ENCODE data around the gene CFAP74. TPM values are rescaled to one million over a fixed set of nuclear protein-coding genes. Genes with fewer than 3 reads are reported as not detected.

The CFAP74 gene
- total RNA-seq, 1 experiment from 2014 or later: not detected

DNA sequence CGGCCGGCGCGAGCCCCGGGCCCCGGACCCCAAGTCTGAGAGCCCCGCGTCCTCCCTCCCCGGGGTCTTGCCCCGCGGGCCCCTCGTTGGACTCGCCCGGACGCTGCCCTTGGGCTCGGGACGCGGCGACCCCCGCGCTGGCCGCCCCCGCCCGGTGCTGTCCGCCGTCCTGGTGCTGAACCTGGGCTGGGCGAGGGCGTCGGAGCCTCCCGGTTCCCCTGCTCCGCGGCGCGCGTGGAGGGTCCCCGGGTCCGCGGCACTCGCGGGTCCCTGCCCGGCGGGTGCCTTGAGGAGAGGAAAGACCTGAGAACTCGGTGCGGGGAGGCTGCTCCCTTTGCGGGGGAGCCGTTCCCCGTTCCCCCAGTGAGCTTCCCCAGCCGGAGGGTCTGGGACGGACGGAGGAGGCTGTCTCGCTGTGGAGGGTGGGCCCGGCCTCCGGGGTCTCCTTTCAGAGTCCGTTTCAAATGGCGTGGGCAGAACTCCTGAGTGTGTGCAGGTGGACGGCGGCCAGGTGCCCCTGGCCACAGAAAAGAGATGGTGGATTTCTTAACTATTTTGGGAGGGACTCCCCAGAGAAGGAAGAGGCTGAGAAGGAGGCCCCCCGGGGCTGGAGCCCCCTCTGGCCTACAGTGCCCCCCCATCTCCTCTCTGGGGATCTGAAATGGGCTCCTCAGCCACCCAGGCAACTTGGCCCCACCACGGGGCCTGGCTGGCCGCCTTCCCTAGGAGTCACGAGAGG, 16.2 kb upstream of the CFAP74 start:
- Histone ChIP-seq H3K4me3 (ENCODE audit: low read depth, low read length, poor library complexity, severe bottlenecking) (peak overlapping the region; percentile 23), H3K4me1 (ENCODE audit: insufficient read depth, low read length, poor library complexity, severe bottlenecking) (no peaks in the 10 kb centered on the region), H3K27me3 (replicated peaks; ENCODE audit: insufficient read depth, low read depth, low read length, poor library complexity) (peaks cover 66% of the 10 kb centered on the region), H3K9me3 (ENCODE audit: low read depth, low read length, poor library complexity, severe bottlenecking) (no peaks in the 10 kb centered on the region), H3K27ac (ENCODE audit: low read depth, low read length, poor library complexity, severe bottlenecking) (no peak overlapping the region), H3K36me3 (ENCODE audit: insufficient read depth, low read length, poor library complexity, severe bottlenecking) (no peaks in the 10 kb centered on the region)
- TF ChIP-seq, protein P1, sequence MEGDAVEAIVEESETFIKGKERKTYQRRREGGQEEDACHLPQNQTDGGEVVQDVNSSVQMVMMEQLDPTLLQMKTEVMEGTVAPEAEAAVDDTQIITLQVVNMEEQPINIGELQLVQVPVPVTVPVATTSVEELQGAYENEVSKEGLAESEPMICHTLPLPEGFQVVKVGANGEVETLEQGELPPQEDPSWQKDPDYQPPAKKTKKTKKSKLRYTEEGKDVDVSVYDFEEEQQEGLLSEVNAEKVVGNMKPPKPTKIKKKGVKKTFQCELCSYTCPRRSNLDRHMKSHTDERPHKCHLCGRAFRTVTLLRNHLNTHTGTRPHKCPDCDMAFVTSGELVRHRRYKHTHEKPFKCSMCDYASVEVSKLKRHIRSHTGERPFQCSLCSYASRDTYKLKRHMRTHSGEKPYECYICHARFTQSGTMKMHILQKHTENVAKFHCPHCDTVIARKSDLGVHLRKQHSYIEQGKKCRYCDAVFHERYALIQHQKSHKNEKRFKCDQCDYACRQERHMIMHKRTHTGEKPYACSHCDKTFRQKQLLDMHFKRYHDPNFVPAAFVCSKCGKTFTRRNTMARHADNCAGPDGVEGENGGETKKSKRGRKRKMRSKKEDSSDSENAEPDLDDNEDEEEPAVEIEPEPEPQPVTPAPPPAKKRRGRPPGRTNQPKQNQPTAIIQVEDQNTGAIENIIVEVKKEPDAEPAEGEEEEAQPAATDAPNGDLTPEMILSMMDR (conservative IDR thresholded peaks at IDR 0.05; ENCODE audit: low read depth, low read length): no peak
- peak; percentile 64 for TF ChIP-seq EZH2 (IDR thresholded peaks at IDR 0.05; ENCODE audit: borderline replicate concordance, low read depth, low read length, poor library complexity, severe bottlenecking)
- intact Hi-C loops (cut with micrococcal nuclease; ENCODE audit: unreplicated experiment): no loop called here
- no peak for DNase-seq (ENCODE audit: low spot score)
- ChIA-PET POLR2A (ENCODE audit: low non-redundant PET) (no interaction called here), CTCF (no interaction called here)
- no TSS peak for BruUV-seq (replicated peaks)

DNA sequence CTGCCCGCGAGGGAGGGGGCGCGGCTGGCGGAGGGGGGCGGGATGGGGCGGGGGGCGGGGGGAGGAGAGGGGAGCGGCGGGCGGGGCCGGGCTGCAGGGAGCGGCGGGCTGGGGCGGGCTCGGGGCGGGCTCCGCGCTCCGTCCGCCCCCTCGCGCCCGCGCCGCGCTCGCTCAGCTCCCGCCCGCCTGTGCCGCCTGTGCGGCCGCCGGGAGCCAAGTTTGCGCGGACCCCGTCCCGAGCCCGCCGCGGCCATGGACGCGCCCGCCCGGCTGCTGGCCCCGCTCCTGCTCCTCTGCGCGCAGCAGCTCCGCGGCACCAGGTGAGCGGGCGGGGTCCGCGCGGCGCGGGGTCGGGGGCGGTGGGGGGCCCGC, 15.6 kb upstream of the CFAP74 start, which contains the start of gene GABRD:
Gene GABRD, plus strand, starts transcription at position 174 of the 372 bp plus-strand sequence. Its CDS starts 79 bp downstream, at position 253.
- H3K4me3 ChIP-seq (ENCODE audit: low read depth, low read length, poor library complexity, severe bottlenecking): peak within 1 kb of the TSS; percentile 23
- intact Hi-C loops (cut with micrococcal nuclease; ENCODE audit: unreplicated experiment): no loop called here
- no TSS peak for BruUV-seq (replicated peaks)
- ChIA-PET POLR2A (ENCODE audit: low non-redundant PET) (no interaction called here), CTCF (interaction anchor here (0.7 kb wide), 1 partner anchor 25 kb away, joined by 5 read pairs; no protein-coding TSS in a partner anchor)
- H3K27me3 ChIP-seq (replicated peaks; ENCODE audit: insufficient read depth, low read depth, low read length, poor library complexity): peaks cover 71% of the 10 kb centered on the region
- H3K36me3 ChIP-seq (ENCODE audit: insufficient read depth, low read length, poor library complexity, severe bottlenecking): no peaks in the 10 kb centered on the region
- peak; percentile 56 for DNase-seq (ENCODE audit: low spot score)
- no peaks in the 10 kb centered on the region for H3K4me1 ChIP-seq (ENCODE audit: insufficient read depth, low read length, poor library complexity, severe bottlenecking)
- no peaks in the 10 kb centered on the region for H3K9me3 ChIP-seq (ENCODE audit: low read depth, low read length, poor library complexity, severe bottlenecking)
- TF ChIP-seq EZH2 (IDR thresholded peaks at IDR 0.05; ENCODE audit: borderline replicate concordance, low read depth, low read length, poor library complexity, severe bottlenecking): no peak
- TF ChIP-seq, protein P1 (conservative IDR thresholded peaks at IDR 0.05; ENCODE audit: low read depth, low read length): no peak
- H3K27ac ChIP-seq (ENCODE audit: low read depth, low read length, poor library complexity, severe bottlenecking): no peak within 1 kb of the TSS

DNA sequence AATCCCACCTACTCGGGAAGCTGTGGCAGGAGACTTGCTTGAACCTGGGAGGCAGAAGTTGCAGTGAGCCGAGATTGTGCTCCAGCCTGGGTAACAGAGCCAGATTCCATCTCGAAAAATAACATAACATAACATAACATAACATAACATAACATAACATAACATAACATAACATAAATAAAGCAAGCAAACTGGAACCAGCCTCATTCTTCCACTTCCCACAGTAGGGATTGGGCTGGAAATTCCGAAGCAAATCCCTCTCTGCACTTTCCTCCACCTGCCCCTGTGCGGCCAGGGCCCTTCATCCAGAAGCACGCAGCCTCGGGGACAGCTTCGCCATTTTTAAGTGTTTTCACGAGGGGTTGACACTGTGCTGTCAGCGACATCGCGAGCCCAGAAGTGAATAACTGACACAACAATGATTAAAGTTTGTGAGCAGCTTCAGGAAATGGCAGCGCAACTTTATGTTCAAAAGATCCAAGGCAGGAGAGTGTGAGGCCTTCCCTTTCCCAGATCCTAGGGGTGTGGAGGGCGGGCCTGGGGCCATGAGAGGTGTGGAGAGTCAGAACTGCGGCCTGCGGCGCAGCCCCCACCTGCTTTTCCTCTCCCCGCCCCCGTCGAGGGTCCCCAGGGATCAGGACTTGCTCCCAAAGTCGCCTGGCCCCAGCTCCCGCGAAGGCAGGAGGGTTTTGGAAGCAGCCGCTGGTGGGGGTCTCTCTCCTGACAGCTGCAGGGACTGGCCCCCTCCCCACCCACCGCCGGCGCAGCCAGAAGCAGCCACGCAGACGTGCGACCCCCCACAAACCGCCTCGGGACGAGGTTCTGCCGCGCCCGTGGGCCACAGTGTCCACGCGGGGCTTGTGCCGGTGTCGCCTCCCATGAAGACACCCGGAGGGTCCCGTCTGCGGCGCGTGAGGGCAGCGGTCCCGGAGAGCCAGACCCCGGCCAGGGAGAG, 14.9 kb upstream of the CFAP74 start:
- TF ChIP-seq EZH2 (IDR thresholded peaks at IDR 0.05; ENCODE audit: borderline replicate concordance, low read depth, low read length, poor library complexity, severe bottlenecking): no peak
- TF ChIP-seq, protein P1 (conservative IDR thresholded peaks at IDR 0.05; ENCODE audit: low read depth, low read length): no peak
- no peak overlapping the region for H3K4me3 ChIP-seq (ENCODE audit: low read depth, low read length, poor library complexity, severe bottlenecking)
- H3K27ac ChIP-seq (ENCODE audit: low read depth, low read length, poor library complexity, severe bottlenecking): no peak overlapping the region
- no peak for DNase-seq (ENCODE audit: low spot score)
- H3K36me3 ChIP-seq (ENCODE audit: insufficient read depth, low read length, poor library complexity, severe bottlenecking): no peaks in the 10 kb centered on the region
- no peaks in the 10 kb centered on the region for H3K9me3 ChIP-seq (ENCODE audit: low read depth, low read length, poor library complexity, severe bottlenecking)
- CTCF ChIA-PET: interaction anchor here (0.7 kb wide), 1 partner anchor 26 kb away, joined by 5 read pairs; no protein-coding TSS in a partner anchor
- intact Hi-C loops (cut with micrococcal nuclease; ENCODE audit: unreplicated experiment): no loop called here
- POLR2A ChIA-PET (ENCODE audit: low non-redundant PET): no interaction called here
- no peaks in the 10 kb centered on the region for H3K4me1 ChIP-seq (ENCODE audit: insufficient read depth, low read length, poor library complexity, severe bottlenecking)
- BruUV-seq (replicated peaks): no TSS peak
- peaks cover 78% of the 10 kb centered on the region for H3K27me3 ChIP-seq (replicated peaks; ENCODE audit: insufficient read depth, low read depth, low read length, poor library complexity)
